Fibroblast of the aortic adventitia (primary cell): ENCODE data around the gene RAB43. TPM values are rescaled to one million over a fixed set of nuclear protein-coding genes. Genes with fewer than 3 reads are reported as not detected.
A peak's percentile ranks its signal among the peaks of the same experiment; 100 is the strongest.

ENCODE experiments used
- DNase-seq: peaks from one replicate; pipeline ENCODE4 v3.0.0-alpha.2; 2010; ENCODE audit warnings: low read depth
- H3K4me3 ChIP-seq: 2 replicates; pipeline ENCODE4 v1.5.1; 2011; ENCODE audit warnings: low read depth, mild to moderate bottlenecking, control low read depth, low read length, moderate library complexity
- total RNA-seq: library from RNA; depleted of rRNA; stranded (reverse); fragments of >200 nt; gene quantifications from 2 replicates; pipeline ENCODE4 v1.2.3, GENCODE V29; 2012; ENCODE audit warnings: low replicate concordance
- TF ChIP-seq, protein P1 (sequence below): IDR thresholded peaks from 2 replicates; pipeline ENCODE4 v1.5.1; 2011; ENCODE audit warnings: mild to moderate bottlenecking, low read length, control low read depth, inconsistent platforms; ENCODE audit not compliant: insufficient read depth

The RAB43 gene
- total RNA-seq, 1 donor, result 5.1 TPM

GRCh38 chr3:129085818-129086217 lies 35.8 kb downstream of the RAB43 start:
- no peak overlapping the region for H3K4me3 ChIP-seq
- TF ChIP-seq, protein P1, sequence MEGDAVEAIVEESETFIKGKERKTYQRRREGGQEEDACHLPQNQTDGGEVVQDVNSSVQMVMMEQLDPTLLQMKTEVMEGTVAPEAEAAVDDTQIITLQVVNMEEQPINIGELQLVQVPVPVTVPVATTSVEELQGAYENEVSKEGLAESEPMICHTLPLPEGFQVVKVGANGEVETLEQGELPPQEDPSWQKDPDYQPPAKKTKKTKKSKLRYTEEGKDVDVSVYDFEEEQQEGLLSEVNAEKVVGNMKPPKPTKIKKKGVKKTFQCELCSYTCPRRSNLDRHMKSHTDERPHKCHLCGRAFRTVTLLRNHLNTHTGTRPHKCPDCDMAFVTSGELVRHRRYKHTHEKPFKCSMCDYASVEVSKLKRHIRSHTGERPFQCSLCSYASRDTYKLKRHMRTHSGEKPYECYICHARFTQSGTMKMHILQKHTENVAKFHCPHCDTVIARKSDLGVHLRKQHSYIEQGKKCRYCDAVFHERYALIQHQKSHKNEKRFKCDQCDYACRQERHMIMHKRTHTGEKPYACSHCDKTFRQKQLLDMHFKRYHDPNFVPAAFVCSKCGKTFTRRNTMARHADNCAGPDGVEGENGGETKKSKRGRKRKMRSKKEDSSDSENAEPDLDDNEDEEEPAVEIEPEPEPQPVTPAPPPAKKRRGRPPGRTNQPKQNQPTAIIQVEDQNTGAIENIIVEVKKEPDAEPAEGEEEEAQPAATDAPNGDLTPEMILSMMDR, result no peak
- no peak for DNase-seq

GRCh38 chr3:129085165-129085715 lies 36.4 kb downstream of the RAB43 start:
- DNase-seq, result no peak
- TF ChIP-seq, protein P1, result no peak
- no peak overlapping the region for H3K4me3 ChIP-seq

- no peak for DNase-seq
- TF ChIP-seq, protein P1, result no peak
- no peak overlapping the region for H3K4me3 ChIP-seq
Measured at GRCh38 chr3:129084501-129084900, 37.1 kb downstream of the RAB43 start.

GRCh38 chr3:129082026-129082425 lies 39.6 kb downstream of the RAB43 start:
- TF ChIP-seq, protein P1, result no peak
- DNase-seq, result no peak
- H3K4me3 ChIP-seq, result no peak overlapping the region

- TF ChIP-seq, protein P1, result no peak
- DNase-seq, result no peak
Measured at GRCh38 chr3:129081503-129081902, 40.1 kb downstream of the RAB43 start.

GRCh38 chr3:129078510-129078909 lies 43.1 kb downstream of the RAB43 start:
- DNase-seq, result no peak
- no peak overlapping the region for H3K4me3 ChIP-seq
- TF ChIP-seq, protein P1, result no peak

More at GRCh38 chr3:129081503-129081902, 40.1 kb downstream of the RAB43 start:
- no peak overlapping the region for H3K4me3 ChIP-seq

- peak; percentile 24 for DNase-seq
- H3K4me3 ChIP-seq, result no peak overlapping the region
- TF ChIP-seq, protein P1, result no peak
Measured at GRCh38 chr3:129077222-129077621, 44.4 kb downstream of the RAB43 start.
